Middle frontal gyrus (tissue), 1 donor: Measurements from ENCODE around the gene MAPK9.

ENCODE experiments used
- DNase-seq: peaks from one replicate; pipeline ENCODE4 v3.0.0-alpha.2; 2015; ENCODE audit warnings: low spot score; ENCODE audit errors: extremely low spot score

The MAPK9 gene

GRCh38 chr5:180291943-180292831, at the start of gene MAPK9:
Gene MAPK9 (minus strand): TSS chr5:180292083. CDS start chr5:180280561, 11,522 bp downstream.
- DNase-seq = peak; percentile 88

- no peak for DNase-seq
Observed at GRCh38 chr5:180341595-180341994, 49.7 kb upstream of the MAPK9 start.

GRCh38 chr5:180340856-180341255, 49.0 kb upstream of the MAPK9 start:
- DNase-seq = no peak

- no peak for DNase-seq
Observed at GRCh38 chr5:180339583-180340183, 47.8 kb upstream of the MAPK9 start.

- DNase-seq = no peak
Observed at GRCh38 chr5:180338001-180338707, 46.3 kb upstream of the MAPK9 start.

GRCh38 chr5:180336234-180337020, 44.5 kb upstream of the MAPK9 start:
- no peak for DNase-seq

- DNase-seq = no peak
Observed at GRCh38 chr5:180335614-180336233, 43.8 kb upstream of the MAPK9 start.

GRCh38 chr5:180334751-180335613, 43.1 kb upstream of the MAPK9 start:
- DNase-seq = no peak

- no peak for DNase-seq
Observed at GRCh38 chr5:180334176-180334575, 42.3 kb upstream of the MAPK9 start.

GRCh38 chr5:180333661-180334060, 41.8 kb upstream of the MAPK9 start:
- DNase-seq = no peak

GRCh38 chr5:180332861-180333260, 41.0 kb upstream of the MAPK9 start:
- no peak for DNase-seq

- no peak for DNase-seq
Observed at GRCh38 chr5:180332051-180332517, 40.2 kb upstream of the MAPK9 start.

GRCh38 chr5:180331647-180331950, 39.7 kb upstream of the MAPK9 start:
- DNase-seq = no peak

- no peak for DNase-seq
Observed at GRCh38 chr5:180330810-180331646, 39.1 kb upstream of the MAPK9 start.

- no peak for DNase-seq
Observed at GRCh38 chr5:180330270-180330648, 38.4 kb upstream of the MAPK9 start.

- no peak for DNase-seq
Observed at GRCh38 chr5:180329606-180330269, 37.9 kb upstream of the MAPK9 start.

GRCh38 chr5:180329138-180329435, 37.2 kb upstream of the MAPK9 start:
- DNase-seq = no peak

- no peak for DNase-seq
Observed at GRCh38 chr5:180328296-180329137, 36.6 kb upstream of the MAPK9 start.
